CD4-positive, CD25-positive, alpha-beta regulatory T cell (primary cell): ENCODE measurements around the gene GABRD. TPM values are rescaled to one million over a fixed set of nuclear protein-coding genes. Genes with fewer than 3 reads are reported as not detected.

ENCODE experiments used
- ATAC-seq, 2 donors: fragments of 150-1000 bp; cut with Tn5 transposase; one replicate each; pipeline ENCODE4 v1.10.0; 2021; ENCODE audit warnings: low read depth in 2 of 2, moderate number of reproducible peaks in 2 of 2, moderate library complexity in 1 of 2
- DNase-seq, 3 donors: peaks; one replicate each; pipeline versions ENCODE4 v3.0.0 to v3.0.0-alpha.2; 2012 to 2022; ENCODE audit warnings: mixed read lengths in 1 of 3
- H3K27ac ChIP-seq: one replicate; pipeline ENCODE4 v1.7.0; 2013; ENCODE audit warnings: mild to moderate bottlenecking, low read length; ENCODE audit not compliant: insufficient read depth, poor library complexity, severe bottlenecking
- H3K27me3 ChIP-seq: one replicate; pipeline ENCODE4 v1.7.0; 2013; ENCODE audit warnings: low read length; ENCODE audit not compliant: control insufficient read depth, insufficient read depth
- H3K36me3 ChIP-seq: one replicate; pipeline ENCODE4 v1.7.0; 2013; ENCODE audit warnings: mild to moderate bottlenecking, low read length, moderate library complexity; ENCODE audit not compliant: control insufficient read depth, insufficient read depth
- H3K4me1 ChIP-seq: 2 replicates; pipeline ENCODE4 v1.7.0; 2013; ENCODE audit warnings: mild to moderate bottlenecking, low read length; ENCODE audit not compliant: insufficient read depth, control insufficient read depth, poor library complexity, severe bottlenecking
- H3K4me3 ChIP-seq: one replicate; pipeline ENCODE4 v1.7.0; 2013; ENCODE audit warnings: low read depth, mild to moderate bottlenecking, low read length, moderate library complexity
- H3K9me3 ChIP-seq, 2 experiments: 1 replicate in 1 of 2; 2 replicates in 1 of 2; pipeline ENCODE4 v1.7.0; 2013; ENCODE audit warnings: low read length in 2 of 2, mild to moderate bottlenecking in 1 of 2, moderate library complexity in 1 of 2; ENCODE audit not compliant: control insufficient read depth in 2 of 2
- H3K27ac Mint-ChIP-seq, 3 donors: one replicate each; pipeline ENCODE4 v1.8.0; 2020 to 2022; ENCODE audit warnings: mild to moderate bottlenecking in 3 of 3, mixed read lengths in 3 of 3, moderate library complexity in 2 of 3
- H3K27me3 Mint-ChIP-seq: one replicate; pipeline ENCODE4 v1.8.0; 2022; ENCODE audit warnings: mild to moderate bottlenecking, mixed read lengths
- H3K36me3 Mint-ChIP-seq: one replicate; pipeline ENCODE4 v1.8.0; 2020; ENCODE audit warnings: mixed read lengths
- H3K4me1 Mint-ChIP-seq, 4 donors: one replicate each; pipeline ENCODE4 v1.8.0; 2020 to 2022; ENCODE audit warnings: mixed read lengths in 4 of 4, mild to moderate bottlenecking in 1 of 4
- H3K4me3 Mint-ChIP-seq, 4 donors: one replicate each; pipeline ENCODE4 v1.8.0; 2020 to 2022; ENCODE audit warnings: mild to moderate bottlenecking in 4 of 4, mixed read lengths in 4 of 4, moderate library complexity in 3 of 4
- H3K9me3 Mint-ChIP-seq, 7 donors: one replicate each; pipeline ENCODE4 v1.8.0; 2020 to 2022; ENCODE audit warnings: mixed read lengths in 7 of 7, mild to moderate bottlenecking in 3 of 7, moderate library complexity in 2 of 7
- polyA plus RNA-seq, 4 donors: library from polyadenylated mRNA; unstranded; fragments of 300-500 nt; fragmentation: Illumina TruSeq; gene quantifications; one replicate each; pipeline ENCODE4 v1.2.3, GENCODE V29; 2021
- total RNA-seq: library from RNA; stranded (reverse); gene quantifications from one replicate; pipeline ENCODE4 v1.2.3, GENCODE V29; 2022

The GABRD gene
- total and polyA plus RNA-seq, 5 donors from 2014 or later = 0.22 TPM; not detected in 4

DNA sequence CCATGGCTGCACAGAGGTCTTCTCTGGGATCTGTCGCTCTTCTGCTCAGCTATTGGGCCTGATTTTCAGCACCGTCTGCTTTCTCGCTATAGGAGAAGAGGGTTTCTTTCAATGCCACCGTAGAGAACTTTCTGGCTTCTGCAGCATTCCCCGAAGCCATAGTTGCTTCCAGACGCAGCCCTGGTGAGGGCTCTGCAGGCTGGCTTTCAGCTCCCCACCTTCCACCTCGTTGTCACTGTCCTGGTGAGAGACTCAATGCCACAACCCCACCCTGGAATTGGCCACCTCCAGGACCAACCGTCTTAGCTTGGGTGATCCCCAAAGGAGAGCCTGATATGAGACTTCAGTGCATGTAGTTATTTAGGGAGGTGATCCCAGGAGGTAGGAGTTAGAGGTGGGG, 19.1 kb downstream of the GABRD start:
- no peak overlapping the region for H3K27ac ChIP-seq
- DNase-seq = no peak
- H3K36me3 ChIP-seq = no peaks in the 10 kb centered on the region
- H3K4me3 ChIP-seq = no peak overlapping the region
- H3K27me3 ChIP-seq = no peaks in the 10 kb centered on the region
- Mint-ChIP-seq H3K27ac (no peak overlapping the region), H3K27me3 (no peaks in the 10 kb centered on the region), H3K9me3 (no peaks in the 10 kb centered on the region), H3K4me1 (no peaks in the 10 kb centered on the region), H3K4me3 (no peak overlapping the region), H3K36me3 (no peaks in the 10 kb centered on the region)
- no peaks in the 10 kb centered on the region for H3K9me3 ChIP-seq
- ATAC-seq = no peak
- no peaks in the 10 kb centered on the region for H3K4me1 ChIP-seq

DNA sequence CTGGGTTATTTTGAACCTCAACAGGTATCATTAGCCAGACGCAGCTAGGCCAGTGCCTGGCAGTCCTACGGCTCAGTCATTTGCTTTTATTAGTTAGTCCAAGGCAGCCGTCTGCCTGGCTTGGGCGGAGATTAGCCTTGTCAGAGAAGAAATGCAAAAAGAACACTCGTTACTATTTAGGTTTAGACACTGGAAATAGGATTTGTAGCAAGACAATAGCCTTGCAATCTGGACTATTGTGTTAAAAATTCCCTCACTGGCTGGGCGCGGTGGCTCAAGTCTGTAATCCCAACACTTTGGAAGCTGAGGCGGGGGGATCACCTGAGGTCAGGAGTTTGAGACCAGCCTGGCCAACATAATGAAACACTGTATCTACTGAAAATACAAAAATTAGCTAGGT, 20.1 kb downstream of the GABRD start:
- Histone ChIP-seq H3K4me3 (no peak overlapping the region), H3K27ac (no peak overlapping the region), H3K27me3 (no peaks in the 10 kb centered on the region), H3K4me1 (no peaks in the 10 kb centered on the region), H3K36me3 (no peaks in the 10 kb centered on the region), H3K9me3 (no peaks in the 10 kb centered on the region)
- DNase-seq (no peak), ATAC-seq (no peak)
- Mint-ChIP-seq H3K36me3 (no peaks in the 10 kb centered on the region), H3K27ac (no peak overlapping the region), H3K4me1 (peaks cover 0 to 4% (median under 1%) of the 10 kb centered on the region in 4 donors), H3K27me3 (no peaks in the 10 kb centered on the region), H3K9me3 (no peaks in the 10 kb centered on the region), H3K4me3 (peak overlapping the region in 1 of 4 donors; percentile 7)

DNA sequence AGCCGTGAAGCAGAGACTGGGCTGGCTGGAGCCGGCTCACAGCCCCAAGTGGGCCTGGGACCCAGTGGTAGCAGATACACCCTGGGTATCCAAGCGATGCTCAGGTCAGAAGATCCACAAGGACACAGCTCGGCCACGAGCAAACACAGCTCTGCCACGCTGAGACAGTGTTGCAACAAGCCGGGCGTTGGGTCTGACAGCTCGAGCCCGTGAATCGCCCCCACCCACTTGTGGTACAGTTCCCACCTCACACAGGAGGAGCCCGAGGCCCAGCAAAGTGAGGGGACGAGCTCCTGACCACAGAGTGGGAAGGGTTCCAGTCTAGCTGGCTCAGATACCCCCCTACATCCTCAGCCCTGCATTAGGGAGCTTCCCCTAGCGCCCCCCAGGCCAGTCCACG, 22.2 kb downstream of the GABRD start:
- H3K9me3 ChIP-seq = no peaks in the 10 kb centered on the region
- no peak overlapping the region for H3K4me3 ChIP-seq
- H3K27ac Mint-ChIP-seq = no peak overlapping the region
- H3K4me1 ChIP-seq = peaks cover 13% of the 10 kb centered on the region
- no peak overlapping the region for H3K27ac ChIP-seq
- H3K27me3 ChIP-seq = no peaks in the 10 kb centered on the region
- no peaks in the 10 kb centered on the region for H3K36me3 Mint-ChIP-seq
- H3K27me3 Mint-ChIP-seq = no peaks in the 10 kb centered on the region
- no peaks in the 10 kb centered on the region for H3K36me3 ChIP-seq
- no peaks in the 10 kb centered on the region for H3K9me3 Mint-ChIP-seq
- peaks cover 0 to 15% (median 3%) of the 10 kb centered on the region in 4 donors for H3K4me1 Mint-ChIP-seq
- no peak for DNase-seq
- H3K4me3 Mint-ChIP-seq = no peak overlapping the region
- ATAC-seq = no peak

DNA sequence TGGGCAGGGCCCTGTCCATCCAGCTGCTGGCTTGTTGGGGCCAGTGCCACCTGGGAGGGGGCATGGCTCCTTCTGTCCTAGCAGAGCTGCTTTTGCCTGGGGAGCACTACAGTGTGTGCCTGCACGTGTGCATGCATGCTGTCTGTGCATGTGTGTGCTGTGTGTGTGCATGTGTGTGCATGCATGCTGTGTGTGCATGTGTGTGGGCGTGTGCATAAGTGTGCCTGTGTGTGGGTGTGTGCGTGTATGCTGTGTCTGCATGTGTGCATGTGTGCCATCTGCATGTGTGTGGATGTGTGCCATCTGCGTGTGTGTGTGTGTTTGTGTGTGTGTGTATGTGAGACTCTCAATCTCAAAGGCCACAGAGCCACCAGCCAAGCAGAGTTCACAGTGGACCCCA, 22.7 kb downstream of the GABRD start:
- H3K9me3 ChIP-seq = no peaks in the 10 kb centered on the region
- no peak overlapping the region for H3K27ac Mint-ChIP-seq
- peaks cover 0 to 15% (median 3%) of the 10 kb centered on the region in 4 donors for H3K4me1 Mint-ChIP-seq
- no peak overlapping the region for H3K4me3 Mint-ChIP-seq
- no peak for ATAC-seq
- no peaks in the 10 kb centered on the region for H3K27me3 Mint-ChIP-seq
- no peaks in the 10 kb centered on the region for H3K36me3 ChIP-seq
- no peaks in the 10 kb centered on the region for H3K36me3 Mint-ChIP-seq
- peaks cover 13% of the 10 kb centered on the region for H3K4me1 ChIP-seq
- H3K27me3 ChIP-seq = no peaks in the 10 kb centered on the region
- no peak overlapping the region for H3K4me3 ChIP-seq
- no peaks in the 10 kb centered on the region for H3K9me3 Mint-ChIP-seq
- DNase-seq = no peak
- H3K27ac ChIP-seq = no peak overlapping the region

DNA sequence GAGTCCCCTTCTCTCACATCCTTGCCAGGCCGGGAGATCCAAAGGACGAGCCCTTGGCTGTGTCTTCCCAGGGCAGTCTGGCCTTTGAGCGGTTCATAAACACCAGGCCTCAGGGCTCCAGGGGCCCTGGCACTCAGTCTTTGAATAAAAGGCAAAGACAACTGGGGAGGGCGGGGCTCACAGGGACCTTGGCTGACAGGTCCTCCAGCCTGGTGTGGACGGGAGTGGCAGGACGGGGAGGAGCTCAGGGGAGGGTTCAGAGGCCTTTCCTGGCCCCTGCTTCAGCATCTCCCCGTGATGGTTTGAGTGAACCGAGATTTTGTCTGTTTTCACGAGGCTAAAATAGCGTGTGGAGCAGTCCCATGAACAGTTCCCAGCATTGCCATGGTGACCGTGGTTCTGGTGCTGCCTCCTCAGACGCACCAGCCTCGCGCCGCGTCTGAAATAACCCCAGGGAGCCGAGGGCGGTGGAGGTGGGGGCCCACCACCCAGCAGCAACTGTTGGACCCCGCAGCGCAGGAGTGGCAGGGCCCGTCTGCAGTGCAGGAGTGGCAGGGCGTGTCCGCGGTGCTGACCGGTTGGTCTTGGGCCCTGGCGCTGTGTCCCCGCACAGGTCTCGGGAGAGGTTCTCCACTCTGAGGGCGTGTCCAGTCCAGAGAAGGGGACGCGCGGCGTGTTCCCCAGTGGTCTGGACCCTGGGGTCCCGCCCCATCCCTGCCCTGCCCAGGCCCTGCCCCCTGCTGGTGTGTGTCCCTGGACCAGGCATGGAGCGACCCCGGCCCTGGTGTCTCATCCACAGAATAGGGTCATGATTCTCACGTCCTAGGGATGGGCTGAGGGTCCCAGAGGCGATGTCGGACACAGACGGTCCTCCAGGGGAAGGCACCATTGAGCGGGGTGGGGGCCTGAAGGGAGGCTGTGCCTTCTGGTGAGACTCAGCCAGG, 24.0 kb downstream of the GABRD start:
- Mint-ChIP-seq H3K4me3 (peak overlapping the region in 1 of 4 donors; percentile 60), H3K36me3 (no peaks in the 10 kb centered on the region), H3K27me3 (peaks cover under 1% of the 10 kb centered on the region), H3K27ac (no peak overlapping the region), H3K9me3 (no peaks in the 10 kb centered on the region), H3K4me1 (peaks cover 0 to 15% (median 3%) of the 10 kb centered on the region in 4 donors)
- H3K27ac ChIP-seq = no peak overlapping the region
- DNase-seq (no peak), ATAC-seq (no peak)
- H3K36me3 ChIP-seq = no peaks in the 10 kb centered on the region
- no peaks in the 10 kb centered on the region for H3K9me3 ChIP-seq
- H3K4me1 ChIP-seq = peaks cover 13% of the 10 kb centered on the region
- no peaks in the 10 kb centered on the region for H3K27me3 ChIP-seq
- H3K4me3 ChIP-seq = no peak overlapping the region

DNA sequence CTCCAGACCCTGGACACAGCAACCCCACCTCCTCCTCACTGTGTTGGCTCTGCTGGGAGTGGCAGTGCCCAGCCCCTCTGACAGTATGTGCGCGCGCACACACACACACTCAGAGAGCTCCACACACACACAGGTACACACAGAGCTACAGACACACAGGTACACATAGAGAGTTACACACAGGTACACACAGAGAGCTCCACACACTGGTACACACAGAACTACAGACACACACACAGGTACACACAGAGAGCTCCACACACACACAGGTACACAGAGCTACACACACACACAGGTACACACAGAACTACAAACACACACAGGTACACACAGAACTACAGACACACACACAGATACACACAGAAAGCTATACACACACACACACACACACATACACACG, 24.7 kb downstream of the GABRD start:
- Mint-ChIP-seq H3K27ac (peak overlapping the region in 2 of 3 donors; percentile 14 to 17), H3K9me3 (no peaks in the 10 kb centered on the region), H3K4me1 (peaks cover 0 to 19% (median 7%) of the 10 kb centered on the region in 4 donors), H3K4me3 (peak overlapping the region; percentile 40 to 82 (median 66)), H3K36me3 (no peaks in the 10 kb centered on the region), H3K27me3 (peaks cover 5% of the 10 kb centered on the region)
- no peaks in the 10 kb centered on the region for H3K27me3 ChIP-seq
- H3K4me1 ChIP-seq = peaks cover 13% of the 10 kb centered on the region
- DNase-seq = no peak
- no peaks in the 10 kb centered on the region for H3K36me3 ChIP-seq
- no peaks in the 10 kb centered on the region for H3K9me3 ChIP-seq
- H3K4me3 ChIP-seq = no peak overlapping the region
- ATAC-seq = no peak
- H3K27ac ChIP-seq = no peak overlapping the region

DNA sequence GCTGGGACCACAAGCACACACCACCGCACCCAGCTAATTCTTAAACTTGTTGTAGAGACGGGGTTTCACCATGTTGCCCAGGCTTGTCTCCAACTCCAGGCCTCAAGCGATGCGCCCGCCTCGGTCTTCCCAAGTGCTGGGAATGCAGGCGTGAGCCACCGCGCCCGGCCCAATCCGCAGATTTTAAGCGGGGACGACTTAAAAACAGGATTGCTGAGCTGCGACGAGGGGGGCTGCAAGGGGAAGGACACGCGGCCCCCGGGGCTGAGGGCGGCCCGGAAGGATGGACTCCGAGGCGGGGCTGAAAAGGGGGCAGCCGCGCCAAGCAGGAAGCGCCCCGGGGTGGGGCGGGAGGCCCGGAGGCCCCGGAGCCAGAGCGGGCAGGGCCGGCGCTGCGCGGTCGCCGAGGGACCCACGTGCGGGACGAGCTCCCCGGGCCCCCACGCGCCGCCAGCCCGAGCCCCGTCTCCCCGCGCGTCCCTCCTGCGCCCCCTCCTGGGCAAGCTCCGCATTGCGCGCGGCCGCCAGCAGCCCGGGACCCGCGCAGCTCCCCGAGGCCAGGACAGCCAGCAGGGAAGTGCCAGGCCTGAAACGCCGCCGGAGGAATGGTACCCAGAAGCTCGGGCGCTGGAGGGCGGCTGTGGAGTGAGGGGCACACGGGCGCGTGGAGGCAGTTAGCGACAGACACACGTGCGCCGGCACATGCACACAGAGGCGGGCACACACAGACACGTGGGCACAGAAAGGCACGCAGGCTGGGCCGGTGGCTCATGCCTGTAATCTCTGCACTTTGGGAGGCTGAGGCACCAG, 25.6 kb downstream of the GABRD start:
- H3K4me3 Mint-ChIP-seq = peak overlapping the region; percentile 53 to 86 (median 58)
- H3K4me1 Mint-ChIP-seq = peaks cover 0 to 25% (median 9%) of the 10 kb centered on the region in 4 donors
- peak; percentile 61 to 79 (median 74) for DNase-seq
- Histone ChIP-seq H3K36me3 (no peaks in the 10 kb centered on the region), H3K27me3 (no peaks in the 10 kb centered on the region), H3K4me1 (peaks cover 21% of the 10 kb centered on the region), H3K9me3 (no peaks in the 10 kb centered on the region), H3K4me3 (no peak overlapping the region), H3K27ac (no peak overlapping the region)
- no peaks in the 10 kb centered on the region for H3K36me3 Mint-ChIP-seq
- peak; percentile 77 to 81 for ATAC-seq
- no peak overlapping the region for H3K27ac Mint-ChIP-seq
- no peaks in the 10 kb centered on the region for H3K9me3 Mint-ChIP-seq
- H3K27me3 Mint-ChIP-seq = peaks cover 5% of the 10 kb centered on the region
